Muscle of leg (tissue), 11 donors: Measurements from ENCODE around the gene TNP2. TPM values are rescaled to one million over a fixed set of nuclear protein-coding genes. Genes with fewer than 3 reads are reported as not detected.

Experiments
- DNase-seq: peaks from one replicate; pipeline ENCODE4 v3.0.0; 2013
- H3K27ac ChIP-seq: one replicate; pipeline ENCODE4 v1.5.1; 2013; ENCODE audit warnings: mild to moderate bottlenecking, low read length, control low read depth
- H3K27me3 ChIP-seq: one replicate; pipeline ENCODE4 v1.6.1; 2013; ENCODE audit warnings: low read length; ENCODE audit not compliant: control insufficient read depth, insufficient read depth
- H3K36me3 ChIP-seq: one replicate; pipeline ENCODE4 v1.6.1; 2013; ENCODE audit warnings: low read length; ENCODE audit not compliant: control insufficient read depth, insufficient read depth
- H3K4me1 ChIP-seq: one replicate; pipeline ENCODE4 v1.6.1; 2013; ENCODE audit warnings: low read length; ENCODE audit not compliant: control insufficient read depth, insufficient read depth
- H3K4me3 ChIP-seq: one replicate; pipeline ENCODE4 v1.5.1; 2013; ENCODE audit warnings: low read length, control low read depth
- H3K9me3 ChIP-seq: replicated peaks from 2 replicates; pipeline ENCODE4 v1.6.1; 2013; ENCODE audit warnings: low read depth, low read length; ENCODE audit not compliant: control insufficient read depth
- WGBS: methylation state at CpG from one replicate; pipeline ENCODE4 v1.1.5; 2013; ENCODE audit warnings: missing lambda C conversion rate; ENCODE audit not compliant: insufficient coverage; 5-methylcytosine and 5-hydroxymethylcytosine counted together
- polyA plus RNA-seq, 8 donors: library from polyadenylated mRNA; unstranded; fragments of 120-200 nt; gene quantifications; one replicate each; pipeline versions ENCODE4 v1.2.1 to v1.2.3, GENCODE V29; 2013; ENCODE audit warnings: inconsistent platforms in 1 of 8, low replicate concordance in 1 of 8; ENCODE audit not compliant: insufficient read length in 8 of 8, insufficient read depth in 1 of 8
- total RNA-seq: library from RNA; stranded (reverse); fragments of 120-200 nt; gene quantifications from one replicate; pipeline ENCODE4 v1.2.4, GENCODE V29; 2013

The TNP2 gene
- total and polyA plus RNA-seq, 9 donors, result not detected

DNA sequence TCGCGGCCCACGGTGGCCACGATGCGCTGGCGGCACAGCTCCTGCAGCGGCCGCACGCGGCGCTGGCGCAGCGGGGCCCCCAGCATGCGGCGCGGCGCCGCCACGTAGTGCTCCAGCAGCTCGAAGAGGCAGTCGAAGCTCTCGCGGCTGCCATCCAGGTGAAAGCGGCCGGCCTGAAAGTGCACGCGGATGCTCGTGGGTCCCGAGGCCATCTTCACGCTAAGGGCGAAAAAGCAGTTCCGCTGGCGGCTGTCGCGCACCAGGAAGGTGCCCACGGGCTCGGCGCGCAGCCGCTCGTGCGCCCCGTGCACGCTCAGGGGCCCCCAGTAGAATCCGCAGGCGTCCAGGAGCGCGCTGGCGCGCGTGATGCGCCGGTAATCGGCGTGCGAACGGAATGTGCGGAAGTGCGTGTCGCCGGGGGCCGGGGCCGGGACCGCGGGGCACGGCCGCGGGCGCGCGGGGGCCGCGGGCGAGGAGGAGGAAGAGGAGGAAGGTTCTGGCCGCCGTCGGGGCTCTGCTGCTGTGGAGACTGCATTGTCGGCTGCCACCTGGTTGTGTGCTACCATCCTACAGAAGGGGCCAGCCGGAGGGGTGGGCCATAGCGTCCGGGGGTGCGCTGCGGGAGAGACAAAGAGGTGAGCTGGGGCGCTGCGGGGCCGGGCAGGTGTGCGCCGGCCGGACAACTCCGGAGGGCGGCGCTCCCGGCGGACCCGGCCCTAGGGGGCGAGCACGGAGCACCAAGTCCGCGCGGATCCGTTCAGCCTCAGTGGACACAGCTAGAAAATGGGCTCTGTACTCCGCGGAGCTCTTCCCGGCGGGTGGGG lies 14.0 kb downstream of the TNP2 start:
- Histone ChIP-seq H3K36me3 (peaks cover 3% of the 10 kb centered on the region), H3K4me1 (peaks cover 31% of the 10 kb centered on the region), H3K9me3 (no peaks in the 10 kb centered on the region), H3K27me3 (peaks cover 14% of the 10 kb centered on the region), H3K27ac (no peak overlapping the region), H3K4me3 (peak overlapping the region; percentile 52)
- DNase-seq, result peak; percentile 69
- WGBS, result 1% methylated on average over 105 of the region's 105 CpGs

DNA sequence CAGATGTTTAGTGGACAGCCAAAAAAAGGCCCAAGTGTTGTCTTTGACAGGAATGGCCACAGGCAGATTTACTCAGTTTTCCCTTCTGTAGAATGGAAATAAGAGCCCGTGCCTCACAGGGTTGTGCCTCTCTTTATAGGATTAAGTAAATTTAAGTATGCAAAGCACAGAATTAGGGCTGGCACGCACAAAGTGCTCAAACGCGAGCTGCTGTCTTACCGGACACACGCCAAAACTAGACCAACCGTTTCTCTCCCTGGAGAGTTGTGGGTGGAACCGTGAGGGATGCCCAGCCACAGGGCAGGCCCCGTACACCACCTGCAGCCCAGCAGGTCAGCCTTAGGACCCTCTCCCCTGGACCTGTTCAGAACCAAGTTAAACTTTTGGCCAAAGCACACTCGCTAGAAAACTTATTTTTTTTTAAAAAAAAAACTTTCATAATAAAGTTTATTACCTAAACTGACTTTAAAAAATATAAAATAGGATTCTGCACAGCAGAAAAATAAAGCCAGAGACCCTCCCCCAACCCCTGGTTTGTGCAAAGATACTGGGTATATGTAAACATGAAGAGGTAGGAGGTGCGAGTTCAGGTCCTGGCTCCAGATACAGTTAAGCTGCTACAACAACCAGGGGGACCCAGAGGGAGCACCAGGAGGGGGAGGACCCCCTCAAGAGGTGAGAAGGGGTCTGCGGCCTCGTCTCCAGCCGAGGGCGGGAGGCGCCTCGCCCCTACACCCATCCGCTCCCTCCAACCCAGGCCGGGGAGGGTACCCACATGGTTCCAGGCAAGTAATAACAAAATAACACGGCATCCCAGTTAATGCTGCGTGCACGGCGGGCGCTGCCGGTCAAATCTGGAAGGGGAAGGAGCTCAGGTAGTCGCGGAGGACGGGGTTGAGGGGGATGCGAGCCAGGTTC lies 14.9 kb downstream of the TNP2 start:
- Histone ChIP-seq H3K4me1 (peaks cover 29% of the 10 kb centered on the region), H3K4me3 (peak overlapping the region; percentile 52), H3K9me3 (no peaks in the 10 kb centered on the region), H3K27ac (no peak overlapping the region), H3K36me3 (peaks cover 3% of the 10 kb centered on the region), H3K27me3 (peaks cover 14% of the 10 kb centered on the region)
- no peak for DNase-seq
- 10% methylated on average over 9 of the region's 29 CpGs for WGBS

DNA sequence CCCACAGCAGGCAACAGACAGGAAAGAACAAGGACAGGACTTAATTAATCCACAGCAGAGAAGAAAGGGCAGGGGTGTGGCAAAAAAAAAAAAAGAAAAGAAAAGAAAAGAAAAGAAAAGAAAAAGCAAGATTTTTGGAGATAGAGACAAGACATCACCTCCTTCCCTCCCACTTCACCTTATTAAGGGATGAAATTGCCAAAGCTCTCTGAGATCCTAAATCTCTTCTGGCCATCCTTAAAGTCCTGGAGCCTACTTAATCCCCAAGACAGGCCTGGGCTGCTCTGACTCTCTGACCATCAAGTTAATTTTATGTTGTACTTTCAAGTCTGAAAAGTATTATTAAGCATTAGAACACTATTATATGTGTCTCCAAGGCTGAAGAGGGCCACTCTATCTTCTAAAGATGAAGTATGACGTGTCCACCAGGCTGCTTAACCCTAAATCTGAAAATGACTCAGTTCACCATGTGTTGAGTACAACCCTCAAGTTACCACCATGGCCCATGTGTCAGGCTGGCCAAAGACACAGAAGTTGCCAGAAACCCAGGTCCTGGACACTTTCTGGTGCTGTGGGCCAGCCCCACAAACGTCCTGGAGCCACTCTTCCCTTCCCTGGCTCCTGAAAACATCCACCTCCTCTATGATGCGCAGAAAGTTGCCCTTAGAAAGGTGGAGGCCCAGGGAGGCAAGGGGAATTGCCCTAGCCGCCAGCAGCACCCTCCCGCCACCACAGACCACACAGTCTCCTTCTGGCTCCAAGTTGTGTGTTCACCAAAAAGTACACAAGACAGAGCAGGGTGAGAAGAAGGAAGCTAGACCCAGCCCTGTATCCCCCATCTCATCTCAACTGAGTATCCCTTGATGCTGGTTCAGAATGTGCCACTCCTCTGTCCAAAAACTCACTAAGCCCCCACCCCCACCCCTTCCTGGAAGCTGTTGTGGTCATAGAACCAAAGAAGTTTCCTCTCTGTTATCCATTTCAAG lies 15.8 kb downstream of the TNP2 start:
- no peak for DNase-seq
- Histone ChIP-seq H3K36me3 (peaks cover 3% of the 10 kb centered on the region), H3K9me3 (no peaks in the 10 kb centered on the region), H3K4me3 (no peak overlapping the region), H3K4me1 (peaks cover 23% of the 10 kb centered on the region), H3K27me3 (peaks cover 14% of the 10 kb centered on the region), H3K27ac (no peak overlapping the region)
- WGBS, result 87% methylated on average over 3 of the region's 5 CpGs

GRCh38 chr16:11252482-11252931 lies 16.6 kb downstream of the TNP2 start:
- WGBS, result 85% methylated on average over 7 of the region's 8 CpGs
- DNase-seq, result no peak
- Histone ChIP-seq H3K9me3 (no peaks in the 10 kb centered on the region), H3K4me3 (no peak overlapping the region), H3K27ac (no peak overlapping the region), H3K4me1 (peaks cover 23% of the 10 kb centered on the region), H3K27me3 (peaks cover 14% of the 10 kb centered on the region), H3K36me3 (peaks cover 3% of the 10 kb centered on the region)

- H3K4me3 ChIP-seq, result no peak overlapping the region
- 84% methylated on average over 7 of the region's 18 CpGs for WGBS
- DNase-seq, result no peak
These were observed 17.3 kb downstream of the TNP2 start for GRCh38 chr16:11251525-11252481.

GRCh38 chr16:11250786-11251524 lies 18.2 kb downstream of the TNP2 start:
- peaks cover 14% of the 10 kb centered on the region for H3K4me1 ChIP-seq
- H3K9me3 ChIP-seq, result peaks cover 3% of the 10 kb centered on the region
- WGBS, result 100% methylated on average over 2 of the region's 10 CpGs
- H3K27ac ChIP-seq, result no peak overlapping the region
- H3K27me3 ChIP-seq, result peaks cover 14% of the 10 kb centered on the region
- DNase-seq, result no peak
- no peak overlapping the region for H3K4me3 ChIP-seq
- H3K36me3 ChIP-seq, result peaks cover 3% of the 10 kb centered on the region

More at GRCh38 chr16:11251525-11252481, 17.3 kb downstream of the TNP2 start:
- H3K9me3 ChIP-seq, result no peaks in the 10 kb centered on the region
- H3K27me3 ChIP-seq, result peaks cover 14% of the 10 kb centered on the region
- H3K27ac ChIP-seq, result no peak overlapping the region
- H3K36me3 ChIP-seq, result peaks cover 3% of the 10 kb centered on the region
- H3K4me1 ChIP-seq, result peaks cover 16% of the 10 kb centered on the region

GRCh38 chr16:11250091-11250785 lies 18.9 kb downstream of the TNP2 start:
- H3K27me3 ChIP-seq, result peaks cover 14% of the 10 kb centered on the region
- WGBS, result 44% methylated on average over 15 of the region's 16 CpGs
- peaks cover 3% of the 10 kb centered on the region for H3K9me3 ChIP-seq
- no peak for DNase-seq
- H3K4me3 ChIP-seq, result no peak overlapping the region
- peaks cover 3% of the 10 kb centered on the region for H3K36me3 ChIP-seq
- no peak overlapping the region for H3K27ac ChIP-seq
- peaks cover 14% of the 10 kb centered on the region for H3K4me1 ChIP-seq
